GM19238 (cell line): ENCODE measurements around the gene GNGT2.
A peak's percentile ranks its signal among the peaks of the same experiment; 100 is the strongest.

ENCODE experiments used
- DNase-seq: peaks from one replicate; pipeline ENCODE4 v3.0.0; 2011; ENCODE audit warnings: low spot score; ENCODE audit not compliant: insufficient read length

Gene GNGT2

GRCh38 chr17:49210158-49211029, at the start of gene GNGT2, which contains the start of gene ABI3:
Gene GNGT2, minus strand, starts transcription at chr17:49210574. Its CDS starts 3,152 bp downstream, at chr17:49207422.
Gene ABI3, plus strand, starts transcription at chr17:49210707. Its CDS starts 18 bp downstream, at chr17:49210725.
- DNase-seq, result peak; percentile 93

DNA sequence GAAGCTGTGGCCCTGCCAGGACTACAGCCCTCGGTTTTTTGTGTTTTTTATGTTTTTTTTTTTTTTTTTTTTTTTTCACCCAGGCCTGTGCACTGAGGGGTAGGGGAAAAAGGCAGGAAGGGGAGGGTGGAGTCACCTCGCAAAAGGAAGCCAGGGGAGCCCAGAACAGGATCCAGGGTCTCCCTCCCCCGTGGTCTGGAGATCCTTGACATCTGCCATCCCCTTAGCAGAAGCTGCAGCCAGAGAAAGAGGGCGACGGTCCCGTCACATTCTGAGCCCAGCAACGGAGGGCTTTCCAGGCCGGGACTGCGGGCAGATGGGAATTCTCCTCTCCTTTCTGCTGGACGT, 49.3 kb upstream of the GNGT2 start:
- DNase-seq, result no peak

- DNase-seq, result no peak
Observed at GRCh38 chr17:49258394-49258793, 48.0 kb upstream of the GNGT2 start.

- no peak for DNase-seq
Observed at GRCh38 chr17:49255125-49255524, 44.8 kb upstream of the GNGT2 start.

DNA sequence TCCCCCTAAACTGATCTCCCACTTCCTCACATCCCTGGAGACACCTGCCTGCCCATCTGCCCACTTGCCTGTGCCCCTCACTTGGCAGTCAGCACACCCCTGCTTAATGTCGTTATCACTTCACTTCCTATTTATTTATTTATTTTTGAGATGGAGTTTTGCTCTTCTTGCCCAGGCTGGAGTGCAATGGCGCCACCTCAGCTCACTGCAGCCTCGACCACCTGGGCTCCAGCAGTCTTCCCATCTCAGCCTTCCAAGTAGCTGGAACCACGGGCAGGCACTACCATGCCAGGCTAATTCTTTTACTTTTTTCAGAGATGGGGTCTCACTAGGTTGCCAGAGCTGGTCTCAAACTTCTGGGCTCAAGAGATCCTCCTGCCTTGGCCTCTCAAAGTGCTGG, 43.7 kb upstream of the GNGT2 start:
- DNase-seq, result no peak

- DNase-seq, result no peak
Observed at GRCh38 chr17:49252148-49252695, 41.8 kb upstream of the GNGT2 start.

DNA sequence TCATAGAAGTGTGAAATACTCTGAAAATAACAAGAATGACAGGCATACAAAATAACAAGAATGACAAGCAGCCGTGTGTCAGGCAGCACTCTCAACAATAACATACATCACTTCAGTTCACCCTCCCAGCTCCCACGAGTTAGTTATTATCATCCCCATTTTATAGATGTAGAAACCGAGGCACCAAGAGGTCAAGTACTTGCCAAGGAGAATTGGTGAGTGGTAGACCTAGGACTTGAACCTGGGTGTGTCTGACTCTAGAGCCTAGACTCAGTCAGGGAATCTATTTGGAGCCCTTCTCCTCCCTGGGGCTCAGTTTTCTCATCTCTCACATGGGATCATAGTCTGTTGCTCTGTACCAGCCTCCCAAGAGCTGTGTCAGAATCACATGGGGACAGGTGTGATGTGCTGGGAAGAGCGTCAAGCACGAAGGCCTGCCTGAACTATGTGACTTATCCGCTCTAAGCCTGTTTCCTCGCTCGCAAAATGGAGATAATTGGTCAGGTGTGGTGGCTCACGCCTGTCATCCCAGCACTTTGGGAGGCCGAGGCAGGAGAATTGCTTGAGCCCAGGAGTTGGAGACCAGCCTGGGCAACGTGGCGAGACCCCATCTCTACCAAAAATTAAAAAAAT, 39.6 kb upstream of the GNGT2 start:
- no peak for DNase-seq

- no peak for DNase-seq
Observed at GRCh38 chr17:49249292-49249794, 39.0 kb upstream of the GNGT2 start.

DNA sequence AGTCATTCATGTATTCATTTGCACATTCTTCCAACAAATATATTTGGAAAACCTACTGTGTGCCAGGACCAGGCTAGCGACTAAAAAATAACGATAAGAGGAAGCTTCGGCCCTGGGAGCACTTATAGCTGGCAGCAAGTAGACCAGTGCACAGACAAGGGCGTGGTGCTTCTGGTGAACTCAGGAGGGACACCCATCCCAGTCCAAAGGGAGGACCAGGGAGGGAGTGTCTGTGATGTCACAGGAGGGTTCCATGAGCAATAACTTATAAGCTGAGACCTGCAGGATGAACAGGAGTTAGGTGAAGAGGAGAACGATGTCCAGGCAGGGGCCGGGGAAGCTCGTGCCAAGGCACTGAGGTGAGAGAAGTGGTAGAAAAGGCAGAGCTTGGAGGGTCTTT, 37.6 kb upstream of the GNGT2 start:
- DNase-seq, result no peak

GRCh38 chr17:49244839-49245238, 34.5 kb upstream of the GNGT2 start:
- DNase-seq, result no peak

- DNase-seq, result no peak
Observed at GRCh38 chr17:49242813-49243212, 32.4 kb upstream of the GNGT2 start.

DNA sequence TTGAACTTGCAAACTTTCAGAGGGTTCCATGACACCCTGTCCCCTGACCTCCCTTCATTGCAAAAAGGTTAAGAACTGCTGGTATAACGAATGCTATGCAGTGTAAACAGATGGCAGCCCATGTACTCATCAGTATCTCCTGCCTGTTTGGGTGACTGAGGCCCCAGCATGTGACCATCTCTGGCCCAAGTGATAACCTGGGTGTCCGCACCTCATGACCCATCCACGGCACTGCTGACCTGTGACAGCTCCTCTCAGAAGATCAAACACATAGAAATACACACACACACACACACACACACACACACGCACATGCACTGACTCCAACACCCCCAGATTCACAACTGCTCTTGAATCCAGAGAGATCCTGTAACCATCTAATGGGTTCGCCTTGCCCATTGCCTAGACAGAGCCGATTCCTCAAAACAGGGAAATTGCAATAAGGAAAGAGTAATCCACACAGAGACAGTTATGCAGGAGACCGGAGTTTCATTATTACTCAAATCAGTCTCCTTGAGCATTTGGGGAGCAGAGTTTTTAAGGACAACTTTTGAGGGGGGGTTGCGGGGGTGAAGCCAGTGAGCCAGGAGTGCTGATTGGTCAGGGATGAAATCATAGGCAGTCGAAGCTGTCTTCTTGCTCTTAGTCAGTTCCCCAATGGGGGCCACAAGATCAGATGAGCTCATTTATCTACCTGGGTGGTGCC, 31.5 kb upstream of the GNGT2 start:
- no peak for DNase-seq

GRCh38 chr17:49241040-49241439, 30.7 kb upstream of the GNGT2 start:
- DNase-seq, result no peak

- no peak for DNase-seq
Observed at GRCh38 chr17:49240619-49241018, 30.2 kb upstream of the GNGT2 start.

DNA sequence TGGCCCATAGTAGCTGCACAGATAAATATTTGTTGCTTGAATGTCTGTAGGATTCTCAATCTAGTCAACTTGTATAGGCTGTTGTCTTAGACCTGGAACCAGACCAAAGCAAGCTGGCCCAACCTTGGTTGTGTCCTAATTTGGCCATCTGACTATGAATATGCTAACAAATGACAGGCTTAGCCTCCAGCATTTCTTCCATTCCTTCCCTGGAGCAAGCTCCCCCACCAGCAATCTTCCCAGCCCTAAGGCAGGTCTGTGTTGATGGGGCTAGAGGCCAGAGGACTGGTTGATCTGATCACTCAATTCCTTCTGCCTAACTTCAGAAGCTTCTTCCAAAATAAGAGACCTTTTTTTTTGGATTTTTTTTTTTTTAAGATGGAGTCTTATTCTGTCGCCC, 29.6 kb upstream of the GNGT2 start:
- DNase-seq, result no peak

- DNase-seq, result no peak
Observed at GRCh38 chr17:49235896-49236295, 25.5 kb upstream of the GNGT2 start.

- no peak for DNase-seq
Observed at GRCh38 chr17:49234509-49235080, 24.2 kb upstream of the GNGT2 start.

DNA sequence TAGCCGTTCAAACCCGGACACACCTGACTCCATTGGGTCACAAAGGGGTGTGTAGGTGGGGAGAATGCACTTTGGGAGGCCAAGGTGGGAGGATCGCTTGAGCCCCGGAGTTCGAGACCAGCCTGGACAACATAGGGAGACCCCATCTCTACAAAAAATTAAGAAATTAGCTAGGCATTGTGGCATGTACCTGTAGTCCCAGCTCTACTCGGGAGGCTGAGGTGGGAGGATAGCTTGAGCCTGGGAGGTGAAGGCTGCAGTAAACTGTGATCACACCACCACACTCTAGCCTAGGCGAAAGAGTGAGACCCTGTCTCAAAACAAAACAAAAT, 21.2 kb upstream of the GNGT2 start:
- DNase-seq, result no peak

DNA sequence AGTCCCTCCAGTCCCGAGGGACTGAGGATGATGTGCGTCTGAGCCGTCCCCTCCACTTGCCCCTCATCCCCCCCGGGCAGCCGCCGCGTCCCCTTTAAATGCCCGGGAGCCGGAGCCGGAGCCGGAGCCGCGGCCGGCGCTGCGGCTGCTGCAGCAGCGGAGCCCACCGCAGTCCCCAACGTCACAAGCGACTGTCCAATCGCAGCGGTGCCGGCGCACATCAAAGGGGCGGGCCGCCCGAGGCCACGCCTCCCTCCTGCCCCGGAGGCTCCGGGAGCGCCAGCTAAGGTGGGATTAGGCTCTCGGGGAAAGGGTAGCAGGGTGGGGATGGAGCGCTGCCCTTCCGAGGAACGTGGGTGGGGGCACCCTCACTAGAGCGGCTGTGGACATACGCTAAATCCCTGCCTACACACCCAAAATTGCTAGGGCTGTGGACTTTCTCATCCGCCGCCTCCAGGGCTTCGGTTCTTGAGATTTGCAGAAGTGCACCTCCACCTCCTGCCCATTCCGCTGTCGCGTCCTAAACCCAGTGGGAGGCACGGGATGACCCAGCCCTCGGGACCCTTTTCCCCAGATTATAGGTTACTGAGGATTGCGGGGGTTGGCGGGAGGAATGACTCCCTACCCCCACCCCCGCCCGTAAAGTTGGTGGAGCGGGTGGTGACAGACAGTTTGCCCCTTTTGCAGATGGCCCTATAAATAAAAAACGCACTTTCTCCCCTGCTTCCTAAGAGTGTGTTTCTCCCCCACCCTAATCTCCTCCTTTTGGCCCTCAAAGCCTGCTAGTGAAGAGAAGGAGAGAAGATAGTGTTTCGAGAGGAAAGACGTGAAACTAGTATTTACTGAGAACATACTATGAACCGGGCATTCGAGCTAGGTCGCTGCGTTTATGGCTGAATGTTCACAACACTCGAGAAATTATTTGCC, 20.5 kb upstream of the GNGT2 start, which contains the start of gene PHOSPHO1:
Gene PHOSPHO1, minus strand, starts transcription at position 152 of the 927 bp plus-strand sequence. CDS start 4,096 bp downstream, outside the sequence.
- peak; percentile 91 for DNase-seq
